GM21723 (cell line): ENCODE data around the gene JMY.

Experiments used
- ATAC-seq: cut with Tn5 transposase; IDR thresholded peaks from one replicate; pipeline ENCODE4 v1.9.1; 2021; ENCODE audit warnings: mild to moderate bottlenecking, moderate library complexity; ENCODE audit not compliant: unreplicated experiment

Gene JMY

DNA sequence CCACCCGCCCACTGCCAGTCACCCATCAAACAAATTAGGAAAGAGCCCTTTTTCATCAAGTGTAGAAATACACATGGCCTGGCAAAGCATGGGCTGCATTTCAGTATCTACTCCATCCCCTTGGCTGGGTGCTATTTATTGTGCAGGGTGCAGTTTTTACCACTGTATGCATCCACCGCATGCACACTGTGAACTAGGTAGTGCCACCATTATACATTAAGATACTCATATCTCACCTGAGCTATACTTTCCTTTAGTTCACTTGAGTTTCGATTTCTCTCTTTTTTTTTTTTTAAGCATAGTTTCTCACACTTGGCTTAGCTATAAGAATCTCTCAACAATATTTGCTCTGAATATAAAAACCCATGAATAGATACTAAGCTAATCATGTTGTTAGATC lies 49.4 kb downstream of the JMY start:
- no peak for ATAC-seq

DNA sequence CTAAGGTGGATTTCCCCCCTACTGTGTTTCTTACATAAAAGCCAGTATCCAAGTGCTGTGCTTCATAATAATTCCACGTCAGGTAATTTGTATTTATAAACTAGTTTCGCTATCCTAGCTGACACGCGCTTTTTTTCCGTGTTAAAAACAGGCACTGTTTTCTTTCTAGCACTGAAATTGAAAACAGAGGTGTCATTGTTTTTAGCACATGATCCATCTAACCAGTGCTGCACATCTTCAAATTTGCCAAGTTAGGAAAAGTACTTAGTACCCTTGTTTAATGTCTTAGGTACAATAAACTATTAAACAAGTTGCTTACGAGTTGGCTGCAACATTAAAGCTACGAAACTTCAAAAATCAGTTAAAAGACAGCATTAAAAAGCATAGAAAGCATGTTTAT lies 49.9 kb downstream of the JMY start:
- ATAC-seq: no peak

DNA sequence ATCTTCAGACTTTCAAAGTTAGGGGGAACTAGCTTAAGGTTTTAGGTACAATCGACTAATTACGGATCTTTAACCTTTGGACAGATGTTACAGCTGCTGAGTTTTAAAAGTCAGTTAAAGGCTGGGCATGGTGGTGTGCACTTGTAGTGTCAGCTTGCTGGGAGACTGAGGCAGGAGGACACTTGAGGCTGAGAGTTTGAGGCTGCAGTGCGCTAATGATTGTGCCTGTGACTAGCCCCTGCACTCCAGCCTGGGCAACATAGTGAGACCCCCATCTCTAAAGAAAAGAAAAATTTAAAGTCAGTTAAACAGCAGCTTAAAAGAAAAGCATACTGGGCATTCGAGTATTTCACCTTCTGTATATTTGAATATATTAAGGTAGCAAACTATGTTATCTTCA lies 51.4 kb downstream of the JMY start:
- ATAC-seq: no peak

GRCh38 chr5:79287907-79288306 lies 52.0 kb downstream of the JMY start:
- no peak for ATAC-seq

DNA sequence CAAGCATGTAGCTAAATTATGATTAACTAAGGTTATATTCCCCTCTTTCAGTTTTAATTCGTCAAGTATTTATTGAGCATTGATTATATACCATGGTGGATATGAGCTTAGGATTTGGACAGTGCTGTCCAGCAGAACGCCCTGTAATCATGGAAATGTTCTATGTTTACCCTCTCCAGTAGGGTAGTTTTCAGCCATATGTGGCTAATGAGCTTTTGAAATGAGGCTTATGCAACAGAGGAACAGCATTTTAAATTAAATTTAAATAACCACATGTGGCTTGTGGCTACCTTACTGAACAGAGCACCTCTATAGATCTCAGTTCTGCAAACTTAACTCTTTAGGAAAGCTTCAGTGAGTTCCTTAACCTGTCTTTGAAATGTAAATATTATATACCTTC lies 59.1 kb downstream of the JMY start:
- no peak for ATAC-seq

DNA sequence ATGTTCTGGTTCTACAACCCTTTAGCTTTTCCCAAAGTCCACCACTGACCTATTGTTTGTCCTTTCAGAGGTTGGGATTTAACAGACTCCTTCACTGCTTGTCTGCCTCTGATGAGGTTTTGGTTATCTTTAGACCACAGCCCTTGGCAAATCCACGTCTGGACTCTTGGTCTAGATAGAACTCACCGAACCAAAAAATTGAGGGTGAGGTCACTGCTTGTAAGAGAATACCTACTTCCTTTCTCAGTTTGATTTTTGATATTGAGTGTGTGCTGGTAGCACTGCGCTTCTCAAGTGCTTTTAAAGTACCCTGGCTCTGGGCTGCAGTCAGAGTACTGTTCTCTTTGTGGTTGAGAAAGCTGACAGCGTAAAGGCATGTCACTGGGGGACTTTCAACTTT lies 61.7 kb downstream of the JMY start:
- ATAC-seq: no peak

GRCh38 chr5:79301046-79301712 lies 65.2 kb downstream of the JMY start:
- ATAC-seq: no peak

- ATAC-seq: no peak
Observed at GRCh38 chr5:79302454-79302853, 66.5 kb downstream of the JMY start.

GRCh38 chr5:79305706-79306105 lies 69.8 kb downstream of the JMY start:
- no peak for ATAC-seq

DNA sequence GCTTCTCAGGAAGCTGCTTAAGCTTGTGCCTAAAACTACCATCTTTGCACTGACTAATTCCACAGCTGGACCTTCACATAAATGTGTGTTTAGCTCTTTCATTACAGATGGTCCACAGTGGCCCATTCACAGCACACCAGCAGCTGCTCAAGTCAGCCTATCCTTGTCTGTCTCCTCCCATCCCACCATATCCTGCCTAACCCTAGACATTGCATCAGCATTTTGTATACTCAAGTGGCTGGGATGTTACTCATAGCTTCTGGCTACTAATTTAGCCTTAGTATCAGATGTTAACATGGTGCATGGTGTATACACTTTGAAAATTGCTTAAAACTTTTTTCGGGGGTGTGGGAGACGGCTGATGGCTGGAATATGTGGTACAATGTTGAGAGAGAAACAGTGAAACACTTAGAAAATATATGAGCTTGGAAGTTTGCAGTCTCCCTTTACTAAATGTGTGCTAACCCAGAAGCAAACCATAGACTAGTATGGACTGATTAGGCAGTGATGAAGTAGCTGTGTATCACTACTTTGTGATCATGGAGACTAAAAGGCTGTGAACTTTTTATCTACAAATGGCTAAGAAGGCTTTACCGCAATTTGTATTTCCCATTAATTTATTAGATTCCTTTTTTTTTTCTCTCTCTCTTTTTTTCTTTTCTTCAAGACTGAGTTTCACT lies 83.1 kb downstream of the JMY start:
- no peak for ATAC-seq

DNA sequence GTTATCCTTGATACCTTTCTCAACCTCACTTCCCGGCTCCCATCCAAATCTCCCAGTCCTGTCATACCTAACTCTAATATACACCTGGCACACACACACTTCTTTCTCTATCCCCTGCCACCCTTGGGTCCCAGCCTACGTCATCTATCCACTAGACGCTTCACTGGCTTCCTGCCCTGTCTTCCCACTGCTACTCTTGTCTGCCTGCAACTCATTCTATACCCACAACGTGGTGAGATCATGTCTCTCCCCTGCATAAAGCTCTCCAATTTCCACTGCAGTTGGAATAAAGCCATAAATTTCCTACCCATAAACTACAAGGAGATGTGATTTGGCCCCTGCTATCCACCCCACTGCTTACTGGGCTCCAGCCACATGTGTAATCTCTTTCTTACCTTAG lies 93.5 kb downstream of the JMY start:
- ATAC-seq: no peak

DNA sequence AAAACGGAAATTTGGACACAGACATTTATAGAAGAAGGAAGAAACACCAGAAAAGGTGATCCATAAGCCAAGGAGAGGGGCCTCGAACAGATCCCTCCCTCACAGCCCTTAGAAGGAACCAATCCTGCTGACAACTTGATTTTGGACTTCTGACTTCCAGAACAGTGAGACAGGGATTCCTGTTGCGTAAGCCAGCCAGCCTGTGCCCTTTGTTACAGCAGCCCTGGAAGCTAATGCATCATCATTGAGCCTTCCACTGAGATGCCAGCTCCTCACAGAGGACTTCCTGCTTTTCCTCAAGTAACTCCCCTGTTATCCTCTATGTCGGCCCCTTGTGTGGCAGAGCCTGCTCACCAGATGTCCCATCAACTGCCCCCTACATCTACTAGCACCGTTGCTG lies 94.1 kb downstream of the JMY start:
- no peak for ATAC-seq

DNA sequence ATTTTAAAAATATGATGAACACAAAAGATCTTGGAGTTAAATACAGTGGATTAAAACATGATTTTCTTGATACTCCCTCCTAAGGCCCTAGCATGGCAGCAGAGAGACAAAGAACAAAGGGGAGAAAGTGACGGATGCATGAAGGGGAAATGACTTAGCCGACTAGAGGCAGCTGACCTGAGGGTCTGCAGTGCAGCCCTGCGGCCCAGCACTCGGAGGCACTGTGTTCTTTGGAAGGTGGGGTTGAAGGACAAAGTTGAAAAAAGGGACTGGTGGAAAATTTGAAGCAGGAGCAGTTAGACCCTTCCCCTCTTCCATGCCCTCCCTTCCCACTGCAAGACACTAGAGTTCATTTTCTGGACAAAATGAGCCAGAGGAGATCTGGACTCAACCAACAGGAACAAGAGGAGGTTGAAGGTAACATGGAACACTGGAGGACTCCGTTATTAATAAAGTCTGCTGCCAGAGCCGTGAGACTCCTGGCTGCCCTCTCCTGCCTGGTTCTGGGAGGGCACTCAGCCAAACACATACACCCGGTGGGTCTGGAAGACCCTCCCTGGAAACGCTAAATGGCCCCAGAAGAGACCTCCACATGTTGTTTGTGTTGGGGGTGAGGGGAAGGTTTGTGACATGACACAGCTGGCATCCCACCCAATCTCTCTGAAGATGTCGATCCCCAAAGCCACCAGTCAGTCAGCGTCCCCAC lies 98.1 kb downstream of the JMY start:
- ATAC-seq: no peak

DNA sequence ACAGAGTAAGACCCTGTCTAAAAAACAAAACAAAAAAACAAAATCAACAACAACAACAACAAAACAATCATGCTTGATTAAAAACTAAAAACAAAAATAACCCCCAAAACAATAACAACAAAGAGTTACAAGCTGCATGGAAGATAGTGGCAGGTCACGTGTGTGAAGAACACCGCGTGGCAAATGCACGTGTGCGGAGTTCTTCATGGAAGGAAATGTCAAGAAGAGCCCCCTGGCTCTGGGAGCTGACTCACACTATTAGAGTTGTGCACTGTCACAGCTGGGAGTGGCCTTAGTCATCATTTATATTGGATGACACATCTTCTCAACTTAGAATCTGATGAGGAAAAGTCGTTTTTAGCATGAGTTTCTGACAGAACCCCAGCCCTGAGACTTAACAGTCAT lies 110.5 kb downstream of the JMY start:
- no peak for ATAC-seq

- ATAC-seq: no peak
Observed at GRCh38 chr5:79349047-79349446, 113.1 kb downstream of the JMY start.

- no peak for ATAC-seq
Observed at GRCh38 chr5:79349881-79350280, 114.0 kb downstream of the JMY start.

DNA sequence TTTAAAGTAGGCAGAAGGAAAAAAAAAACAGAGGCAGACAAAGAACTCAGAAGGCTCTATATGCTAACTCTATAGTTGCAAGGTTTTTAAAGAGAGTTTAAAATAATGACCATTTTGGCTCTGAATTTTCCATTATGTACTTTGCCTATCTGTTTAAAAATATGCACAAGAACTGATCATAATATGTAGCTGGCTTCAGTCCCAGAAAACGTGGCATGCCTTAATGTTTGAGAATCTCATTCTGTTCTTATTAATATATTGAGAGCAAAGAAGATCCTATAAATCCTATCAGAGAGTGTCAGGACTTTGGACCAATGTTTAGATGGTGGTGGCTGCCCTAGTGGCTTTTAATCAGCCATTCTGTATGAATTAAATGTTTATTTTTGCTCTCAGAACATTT lies 121.5 kb downstream of the JMY start:
- no peak for ATAC-seq
